Measurements from ENCODE around the gene KRTAP2-2.
"Not testable (repeated sequence)": the region's sequence is repeated elsewhere in the genome, so short reads cannot be mapped to it uniquely, and the experiment has no call there.

Gene KRTAP2-2, protein sequence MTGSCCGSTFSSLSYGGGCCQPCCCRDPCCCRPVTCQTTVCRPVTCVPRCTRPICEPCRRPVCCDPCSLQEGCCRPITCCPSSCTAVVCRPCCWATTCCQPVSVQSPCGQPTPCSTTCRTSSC

GRCh38 chr17:41055130-41055529, at the start of gene KRTAP2-2:
Gene KRTAP2-2, minus strand, starts transcription at chr17:41055230. Its CDS starts 19 bp downstream, at chr17:41055211.
- DNase-seq: not testable (repeated sequence)

- DNase-seq: not testable (repeated sequence)
Measured at GRCh38 chr17:41104386-41105038, 49.5 kb upstream of the KRTAP2-2 start.

DNA sequence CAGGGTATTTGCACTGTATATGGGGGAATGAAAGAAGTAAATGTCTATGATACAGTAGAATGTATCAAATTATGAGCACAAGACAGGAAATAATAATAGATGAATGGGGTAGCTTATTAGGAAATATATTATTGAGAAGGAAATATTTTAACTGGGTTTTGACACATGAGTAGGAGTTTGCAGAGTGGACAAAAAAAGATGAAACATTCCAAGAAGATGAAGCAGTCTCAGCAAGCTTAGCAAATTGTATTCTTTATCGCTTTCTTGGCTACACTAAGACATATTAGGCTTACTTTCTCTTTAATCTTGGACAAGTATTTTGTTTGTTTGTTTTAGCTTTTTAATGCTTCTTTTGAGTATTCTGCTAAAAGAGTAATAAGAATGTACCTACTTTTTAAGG, 48.9 kb upstream of the KRTAP2-2 start:
- DNase-seq: no peak

DNA sequence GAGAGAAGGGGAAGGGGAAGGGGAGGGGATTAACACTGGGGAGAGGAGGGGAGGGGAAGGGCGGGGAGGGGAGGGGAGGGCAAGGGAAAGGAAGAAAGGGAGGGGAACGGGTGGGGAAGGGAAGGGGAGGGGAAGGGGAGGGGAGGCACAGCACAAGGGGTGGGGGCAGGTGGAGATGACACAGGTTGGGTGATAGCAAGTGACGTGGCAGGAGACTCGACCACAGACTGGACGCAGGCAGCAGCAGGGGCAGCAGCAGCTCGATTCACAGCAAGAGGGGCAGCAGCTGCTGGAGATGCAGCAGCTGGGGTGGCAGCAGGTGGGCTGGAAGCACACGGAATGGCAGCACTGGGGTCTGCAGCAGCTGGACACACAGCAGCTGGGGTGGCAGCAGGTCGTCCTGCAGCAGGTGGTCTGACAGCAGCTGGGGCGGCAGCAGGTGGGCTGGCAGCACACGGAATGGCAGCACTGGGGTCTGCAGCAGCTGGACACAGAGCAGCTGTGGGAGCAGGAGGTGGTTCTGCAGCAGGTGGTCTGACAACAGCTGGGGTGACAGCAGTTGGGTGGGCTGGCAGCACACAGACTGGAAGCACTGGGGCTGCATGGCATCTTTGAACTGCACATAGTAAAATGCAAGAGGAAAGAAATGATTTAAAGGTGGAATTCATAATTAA, 46.7 kb upstream of the KRTAP2-2 start, which contains the start of gene KRTAP4-16:
TSS of gene KRTAP4-16 (minus strand) at position 624 of the 674 bp plus-strand sequence. CDS start at position 624, 0 bp downstream.
- DNase-seq: no peak

GRCh38 chr17:41099682-41100480, 44.9 kb upstream of the KRTAP2-2 start:
- DNase-seq: not testable (repeated sequence)

DNA sequence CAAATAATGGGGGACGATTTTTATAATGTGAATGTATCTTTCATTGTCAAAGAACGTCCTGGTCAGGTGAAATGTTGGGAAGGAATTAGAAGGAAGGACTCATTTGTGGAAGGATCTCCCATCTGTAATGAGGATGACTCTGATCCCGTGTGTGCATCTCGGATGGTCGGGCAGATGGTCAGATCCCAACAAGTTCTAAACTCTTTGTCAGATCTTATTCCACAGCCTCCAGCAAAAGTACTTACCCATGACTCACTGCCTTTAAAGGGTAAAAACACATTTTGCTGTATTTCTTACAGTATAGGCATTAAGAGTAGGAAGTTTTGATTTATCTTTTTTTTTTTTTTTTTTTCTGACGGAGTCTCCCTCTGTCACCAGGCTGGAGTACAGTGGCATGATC, 43.5 kb upstream of the KRTAP2-2 start:
- no peak for DNase-seq

GRCh38 chr17:41098042-41098441, 43.0 kb upstream of the KRTAP2-2 start, which contains the start of gene KRTAP4-8:
Gene KRTAP4-8, minus strand, starts transcription at chr17:41098142. Its CDS starts 58 bp downstream, at chr17:41098084.
- no peak for DNase-seq

GRCh38 chr17:41096055-41096454, 41.0 kb upstream of the KRTAP2-2 start:
- DNase-seq: no peak

GRCh38 chr17:41088760-41089352, 33.8 kb upstream of the KRTAP2-2 start:
- DNase-seq: not testable (repeated sequence)

GRCh38 chr17:41084100-41084856, 29.2 kb upstream of the KRTAP2-2 start, which contains the start of gene KRTAP4-7:
Gene KRTAP4-7, plus strand, starts transcription at chr17:41084150. Its CDS starts 57 bp downstream, at chr17:41084207.
- DNase-seq: not testable (repeated sequence)

DNA sequence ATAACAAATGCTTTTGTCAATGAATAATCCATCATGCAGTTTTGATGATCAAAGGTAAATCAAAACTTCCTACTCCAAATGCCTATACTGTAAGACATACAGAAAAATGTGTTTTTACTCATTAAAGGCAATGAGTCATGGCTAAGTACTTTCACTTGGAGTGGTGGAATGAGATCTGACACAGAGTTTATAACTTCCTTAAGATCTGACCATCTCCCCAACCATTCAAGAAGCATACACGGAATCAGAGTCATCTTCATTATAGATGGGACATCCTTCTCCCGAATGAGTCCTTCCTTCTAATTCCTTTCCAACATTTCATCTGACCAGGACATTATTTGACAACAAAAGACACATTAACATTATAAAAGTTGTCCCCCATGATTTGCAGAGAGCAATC, 28.4 kb upstream of the KRTAP2-2 start:
- not testable (repeated sequence) for DNase-seq

DNA sequence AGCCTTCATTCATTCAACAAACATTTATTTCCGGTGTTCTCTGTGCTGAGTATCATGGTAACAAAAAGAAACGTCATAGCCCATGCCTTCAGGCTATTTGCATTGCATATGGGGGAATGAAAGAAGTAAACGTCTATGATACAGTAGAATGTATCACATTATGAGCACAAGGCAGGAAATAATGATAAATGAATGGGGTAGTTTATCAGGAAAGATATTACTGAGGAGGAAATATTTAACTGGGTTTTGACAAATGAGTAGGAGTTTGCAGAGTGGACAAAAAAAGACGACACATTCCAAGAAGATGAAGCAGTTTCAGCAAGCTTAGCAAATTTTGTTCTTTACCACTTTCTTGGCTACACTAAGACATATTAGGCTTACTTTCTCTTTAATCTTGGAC, 27.6 kb upstream of the KRTAP2-2 start:
- DNase-seq: no peak

DNA sequence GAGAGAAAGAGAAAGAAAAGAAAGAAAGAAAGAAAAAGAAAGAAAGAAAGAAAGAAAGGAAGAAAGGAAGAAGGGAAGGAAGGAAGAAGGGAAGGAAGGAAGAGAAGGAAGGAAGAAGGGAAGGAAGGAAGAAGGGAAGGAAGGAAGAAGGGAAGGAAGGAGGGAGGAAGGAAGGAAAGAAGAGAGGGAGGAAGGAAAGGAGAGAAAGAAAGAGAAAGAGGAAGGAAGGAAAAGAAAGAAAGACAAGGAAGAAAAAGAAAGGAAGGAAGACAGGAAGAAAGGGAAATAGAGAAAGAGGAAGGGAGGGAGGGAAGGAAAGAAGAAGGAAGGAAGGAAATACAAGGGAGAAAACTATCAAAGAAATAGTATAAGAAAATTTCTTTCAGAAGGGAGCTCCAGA, 21.8 kb upstream of the KRTAP2-2 start:
- no peak for DNase-seq

GRCh38 chr17:41073676-41074075, 18.6 kb upstream of the KRTAP2-2 start:
- DNase-seq: no peak

DNA sequence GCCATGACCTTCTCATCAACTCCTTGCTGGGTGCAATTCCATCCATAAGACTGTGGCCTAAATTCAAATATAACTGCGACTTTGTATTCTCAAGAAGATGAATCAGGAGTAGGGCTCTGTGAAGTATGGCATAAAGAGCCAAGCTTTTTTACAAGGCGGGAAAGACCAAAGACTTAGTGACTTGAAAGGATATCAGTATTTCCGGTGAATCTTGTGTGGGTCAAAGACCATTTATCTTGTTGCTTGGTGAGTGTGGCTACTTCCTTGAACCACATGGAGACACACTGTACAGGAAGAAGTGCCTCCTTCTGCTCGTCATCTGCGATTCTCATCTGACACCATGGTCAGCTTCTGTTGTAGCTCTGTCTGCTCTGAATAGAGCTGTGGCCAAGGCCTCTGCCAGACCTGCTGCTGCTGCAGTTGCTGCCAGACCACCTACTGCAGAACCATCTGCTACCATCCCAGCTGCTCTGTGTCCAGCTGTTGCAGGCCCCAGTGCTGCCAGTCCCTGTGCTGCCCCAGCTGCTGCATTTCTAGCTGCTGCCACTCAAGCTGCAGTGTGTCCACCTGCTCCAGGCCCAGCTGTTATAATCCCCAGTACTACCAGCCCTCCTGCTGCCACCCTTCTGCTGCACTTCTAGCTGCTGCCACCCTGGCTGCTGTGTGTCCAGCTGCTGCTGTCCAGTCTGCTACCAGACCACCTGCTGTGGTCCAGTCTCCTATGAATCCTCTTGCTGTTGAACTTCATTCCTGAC, 16.8 kb upstream of the KRTAP2-2 start:
- no peak for DNase-seq

DNA sequence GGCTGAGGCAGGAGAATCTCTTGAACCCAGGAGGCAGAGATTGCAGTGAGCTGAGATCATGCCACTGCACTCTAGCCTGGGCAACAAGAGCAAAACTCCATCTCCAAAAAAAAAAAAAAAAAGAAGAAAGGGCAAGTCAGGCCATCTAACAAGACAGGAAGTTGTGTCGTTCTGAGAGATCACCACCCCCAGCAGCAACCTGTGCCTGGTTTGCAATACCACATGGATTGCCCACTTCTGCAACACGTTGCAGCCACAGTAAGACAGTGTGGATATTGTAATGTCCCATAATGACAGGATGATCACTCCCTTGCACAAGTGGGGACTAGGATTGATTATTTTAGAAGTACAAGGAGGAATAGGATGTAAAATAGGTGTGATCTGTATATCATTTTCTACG, 14.0 kb upstream of the KRTAP2-2 start:
- no peak for DNase-seq

- no peak for DNase-seq
Measured at GRCh38 chr17:41067281-41067680, 12.3 kb upstream of the KRTAP2-2 start.

DNA sequence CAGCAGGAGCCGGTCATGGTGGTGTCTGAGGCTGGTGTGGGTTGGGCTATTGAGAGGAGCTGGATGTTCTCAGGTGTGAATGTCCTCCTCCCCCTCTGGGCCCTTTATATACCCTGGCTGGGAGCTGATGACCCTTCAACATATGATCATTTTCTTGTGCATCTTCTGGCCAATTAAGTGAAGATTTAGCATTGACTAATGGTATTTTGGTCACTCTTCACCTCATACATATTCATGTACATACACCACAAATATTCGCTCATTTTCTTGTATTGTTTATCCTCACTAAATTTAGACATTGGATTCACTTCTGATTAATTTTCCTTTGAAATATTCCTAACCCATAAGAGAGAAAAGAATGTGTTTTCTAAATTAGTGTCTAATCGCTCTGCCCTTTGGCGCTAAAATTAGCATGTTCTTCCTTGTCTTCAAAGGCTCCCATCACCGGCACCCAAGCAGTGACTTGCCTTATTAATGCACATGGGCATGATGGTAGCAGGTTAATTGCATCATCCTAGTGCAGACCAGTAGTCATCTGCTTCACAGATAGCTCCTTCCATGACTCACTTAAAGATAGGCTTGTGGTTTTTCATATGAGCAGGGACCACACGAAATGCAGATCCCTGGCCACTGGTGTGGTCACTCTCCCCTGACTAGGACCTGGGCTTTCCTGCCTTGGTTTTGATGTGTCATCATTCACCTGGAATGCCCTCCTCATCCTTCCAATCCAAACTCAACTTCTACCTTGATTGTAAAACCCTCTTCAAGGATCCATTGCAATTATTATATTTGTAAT, 11.0 kb upstream of the KRTAP2-2 start, which contains the start of gene KRTAP2-4:
TSS of gene KRTAP2-4 (minus strand) at position 51 of the 796 bp plus-strand sequence. CDS start at position 17, 34 bp downstream.
- DNase-seq: no peak

DNA sequence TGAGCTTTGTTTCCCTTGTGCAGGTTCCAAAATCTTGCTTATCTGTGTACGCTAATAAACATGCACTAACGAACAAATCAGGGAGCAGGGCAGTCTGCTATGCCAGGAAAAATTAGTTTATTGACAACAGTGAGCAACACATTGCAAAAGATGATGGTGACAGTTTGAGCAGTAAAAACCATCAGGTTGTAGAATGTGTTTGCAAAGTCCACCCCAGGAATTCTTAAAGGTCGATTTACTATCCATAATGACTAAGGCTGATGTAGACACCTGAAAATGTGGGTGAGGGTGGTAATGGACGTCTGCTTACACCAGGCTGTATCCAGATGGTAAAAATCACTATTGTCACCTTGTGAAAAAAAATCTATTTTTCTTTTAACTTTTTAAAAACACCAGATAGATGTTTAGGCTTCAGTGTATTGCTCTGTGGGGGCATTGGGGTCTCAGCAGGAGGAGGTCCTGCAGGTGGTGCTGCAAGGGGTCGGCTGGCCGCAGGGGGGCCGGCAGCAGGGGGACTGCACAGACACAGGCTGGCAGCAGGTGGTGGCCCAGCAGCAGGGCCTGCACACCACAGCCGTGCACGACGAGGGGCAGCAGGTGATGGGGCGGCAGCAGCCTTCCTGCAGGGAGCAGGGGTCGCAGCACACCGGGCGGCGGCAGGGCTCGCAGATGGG, 10.1 kb upstream of the KRTAP2-2 start:
- DNase-seq: not testable (repeated sequence)
